Activated B cell treated with CpG ODN at 0.5 μM for 24 hours (primary cell): ENCODE data around the gene CHST13. TPM values are rescaled to one million over a fixed set of nuclear protein-coding genes. Genes with fewer than 3 reads are reported as not detected.

Experiments used
- ATAC-seq: fragments of 200-7000 bp; cut with Tn5 transposase; one replicate; pipeline ENCODE4 v1.10.0; 2021; ENCODE audit warnings: low read depth, mild to moderate bottlenecking, moderate library complexity
- CTCF ChIA-PET: fragments of 350-600 bp; sonication (Branson Sonifier 250); formaldehyde crosslinking; loops from one replicate; lab custom pipeline; 2021; ENCODE audit warnings: antibody characterized with exemption; lab: Charles Lee
- POLR2A ChIA-PET: fragments of 350-600 bp; sonication (Branson Sonifier 250); formaldehyde crosslinking; loops from one replicate; lab custom pipeline; 2021; ENCODE audit warnings: antibody characterized with exemption; lab: Charles Lee
- DNase-seq: peaks from one replicate; pipeline ENCODE4 v3.0.0; 2022
- H3K27ac Mint-ChIP-seq: one replicate; pipeline ENCODE4 v1.8.0; 2020; ENCODE audit warnings: mixed read lengths
- H3K27me3 Mint-ChIP-seq: one replicate; pipeline ENCODE4 v1.8.0; 2021; ENCODE audit warnings: mixed read lengths
- H3K36me3 Mint-ChIP-seq: one replicate; pipeline ENCODE4 v1.8.0; 2021; ENCODE audit warnings: low read depth, mixed read lengths
- H3K4me1 Mint-ChIP-seq: one replicate; pipeline ENCODE4 v1.8.0; 2021; ENCODE audit warnings: mixed read lengths
- H3K4me3 Mint-ChIP-seq: one replicate; pipeline ENCODE4 v1.8.0; 2020; ENCODE audit warnings: mild to moderate bottlenecking, mixed read lengths
- H3K9me3 Mint-ChIP-seq: one replicate; pipeline ENCODE4 v1.8.0; 2020; ENCODE audit warnings: mixed read lengths
- CTCF ChIP-seq: fragments of 200-600 bp; IDR thresholded peaks from one replicate; pipeline ENCODE4 v1.8.0; 2022; ENCODE audit warnings: antibody characterized with exemption, mild to moderate bottlenecking
- intact Hi-C: fragments of 100-400 bp; cut with micrococcal nuclease; formaldehyde crosslinking; loops from one replicate; pipeline ENCODE4 v1.15.1; 2024
- total RNA-seq: library from RNA; stranded (reverse); gene quantifications from 2 replicates; pipeline ENCODE4 v1.2.3, GENCODE V29; 2022

The CHST13 gene
- total RNA-seq, 1 donor from 2014 or later, result not detected

GRCh38 chr3:126514161-126514560 lies 9.8 kb upstream of the CHST13 start:
- CTCF ChIA-PET, result interaction anchor here (1.3 kb wide), 1 partner anchor 9 kb away, joined by 4 read pairs; no protein-coding TSS in a partner anchor
- Mint-ChIP-seq H3K4me1 (no peaks in the 10 kb centered on the region), H3K9me3 (no peaks in the 10 kb centered on the region), H3K4me3 (no peak overlapping the region), H3K36me3 (no peaks in the 10 kb centered on the region), H3K27me3 (peaks cover 1% of the 10 kb centered on the region), H3K27ac (no peak overlapping the region)
- TF ChIP-seq CTCF, result no peak
- ATAC-seq (no peak), DNase-seq (no peak)
- POLR2A ChIA-PET, result no interaction called here
- intact Hi-C loops, result no loop called here

- TF ChIP-seq CTCF, result no peak
- Mint-ChIP-seq H3K27me3 (peaks cover 1% of the 10 kb centered on the region), H3K4me3 (no peak overlapping the region), H3K4me1 (no peaks in the 10 kb centered on the region), H3K9me3 (no peaks in the 10 kb centered on the region), H3K27ac (no peak overlapping the region), H3K36me3 (no peaks in the 10 kb centered on the region)
- ATAC-seq (no peak), DNase-seq (no peak)
- ChIA-PET POLR2A (no interaction called here), CTCF (interaction anchor here (1.3 kb wide), 1 partner anchor 8 kb away, joined by 4 read pairs; no protein-coding TSS in a partner anchor)
- intact Hi-C loops, result no loop called here
Measured at GRCh38 chr3:126515066-126515706, 8.8 kb upstream of the CHST13 start.

- no peak for DNase-seq
- H3K36me3 Mint-ChIP-seq, result no peaks in the 10 kb centered on the region
Measured at GRCh38 chr3:126516152-126516935, 7.6 kb upstream of the CHST13 start.

GRCh38 chr3:126516936-126517290 lies 7.0 kb upstream of the CHST13 start:
- Mint-ChIP-seq H3K4me1 (no peaks in the 10 kb centered on the region), H3K27me3 (peaks cover 4% of the 10 kb centered on the region), H3K4me3 (no peak overlapping the region), H3K27ac (no peak overlapping the region), H3K9me3 (no peaks in the 10 kb centered on the region), H3K36me3 (no peaks in the 10 kb centered on the region)
- CTCF ChIA-PET, result no interaction called here
- POLR2A ChIA-PET, result no interaction called here
- no peak for ATAC-seq
- TF ChIP-seq CTCF, result no peak
- DNase-seq, result no peak
- intact Hi-C loops, result no loop called here

More at GRCh38 chr3:126516152-126516935, 7.6 kb upstream of the CHST13 start:
- no peak for TF ChIP-seq CTCF
- ChIA-PET CTCF (no interaction called here), POLR2A (no interaction called here)
- Mint-ChIP-seq H3K9me3 (no peaks in the 10 kb centered on the region), H3K4me1 (no peaks in the 10 kb centered on the region), H3K4me3 (no peak overlapping the region), H3K27me3 (peaks cover 4% of the 10 kb centered on the region), H3K27ac (no peak overlapping the region)
- no peak for ATAC-seq
- intact Hi-C loops, result no loop called here

GRCh38 chr3:126517291-126517951 lies 6.5 kb upstream of the CHST13 start, which contains the start of gene UROC1:
UROC1 (minus strand) TSS chr3:126517773; CDS start chr3:126517719, 54 bp downstream.
- no peak within 1 kb of the TSS for H3K27ac Mint-ChIP-seq
- intact Hi-C loops, result no loop called here
- no peaks in the 10 kb centered on the region for H3K9me3 Mint-ChIP-seq
- H3K36me3 Mint-ChIP-seq, result no peaks in the 10 kb centered on the region
- DNase-seq, result no peak
- ATAC-seq, result no peak
- H3K4me3 Mint-ChIP-seq, result no peak within 1 kb of the TSS
- H3K4me1 Mint-ChIP-seq, result no peaks in the 10 kb centered on the region
- CTCF ChIA-PET, result no interaction called here
- TF ChIP-seq CTCF, result no peak
- peaks cover 9% of the 10 kb centered on the region for H3K27me3 Mint-ChIP-seq
- POLR2A ChIA-PET, result no interaction called here
